Fibroblast of lung (primary cell): Measurements from ENCODE around the gene ABO. TPM values are rescaled to one million over a fixed set of nuclear protein-coding genes. Genes with fewer than 3 reads are reported as not detected.

Experiments used
- DNase-seq, 2 donors: peaks; one replicate each; pipeline versions ENCODE4 v3.0.0 to v3.0.0-alpha.2; 2010; ENCODE audit warnings: low read depth in 2 of 2
- H2AFZ ChIP-seq: 2 replicates; pipeline ENCODE4 v1.5.1; 2012; ENCODE audit warnings: low read length, control low read depth, inconsistent platforms
- H3K27ac ChIP-seq: 2 replicates; pipeline ENCODE4 v1.5.1; 2011; ENCODE audit warnings: low read length, control low read depth; ENCODE audit not compliant: insufficient read depth
- H3K27me3 ChIP-seq: 2 replicates; pipeline ENCODE4 v1.5.1; 2011; ENCODE audit warnings: mild to moderate bottlenecking, low read length; ENCODE audit not compliant: control insufficient read depth, insufficient read depth
- H3K36me3 ChIP-seq: 2 replicates; pipeline ENCODE4 v1.5.1; 2011; ENCODE audit warnings: low read length; ENCODE audit not compliant: control insufficient read depth, insufficient read depth
- H3K4me1 ChIP-seq: 2 replicates; pipeline ENCODE4 v1.5.1; 2011; ENCODE audit warnings: low read length; ENCODE audit not compliant: control insufficient read depth, insufficient read depth; ENCODE audit errors: extremely low read depth
- H3K4me2 ChIP-seq: 2 replicates; pipeline ENCODE4 v1.5.1; 2011; ENCODE audit warnings: low read length, control low read depth; ENCODE audit not compliant: insufficient read depth; ENCODE audit errors: extremely low read depth
- H3K4me3 ChIP-seq, 4 experiments: fragments of 200-600 bp in 1 of 4; sonication (generic) in 1 of 4; replicated peaks in 1 of 4; 2 replicates each; pipeline ENCODE4 v1.5.1; 2011 to 2016; ENCODE audit warnings: low read length in 4 of 4, low read depth in 3 of 4, mild to moderate bottlenecking in 3 of 4, control low read depth in 2 of 4, inconsistent platforms in 1 of 4, mixed read lengths in 1 of 4; ENCODE audit not compliant: insufficient read depth in 1 of 4; ENCODE audit errors: control extremely low read depth in 1 of 4
- H3K79me2 ChIP-seq: 2 replicates; pipeline ENCODE4 v1.5.1; 2012; ENCODE audit warnings: mild to moderate bottlenecking, low read length, inconsistent platforms; ENCODE audit not compliant: control insufficient read depth, insufficient read depth
- H3K9ac ChIP-seq: 2 replicates; pipeline ENCODE4 v1.5.1; 2011; ENCODE audit warnings: mild to moderate bottlenecking, low read length, control low read depth; ENCODE audit not compliant: insufficient read depth
- H3K9me3 ChIP-seq: 2 replicates; pipeline ENCODE4 v1.5.1; 2012; ENCODE audit warnings: low read depth, low read length; ENCODE audit not compliant: control insufficient read depth, insufficient read depth
- H4K20me1 ChIP-seq: 2 replicates; pipeline ENCODE4 v1.5.1; 2011; ENCODE audit warnings: low read length; ENCODE audit not compliant: control insufficient read depth, insufficient read depth; ENCODE audit errors: extremely low read depth
- EZH2 ChIP-seq: IDR thresholded peaks from 2 replicates; pipeline ENCODE4 v1.5.1; 2012; ENCODE audit warnings: low read length, control low read depth, mild to moderate bottlenecking; ENCODE audit errors: missing control alignments
- polyA plus RNA-seq, 2 donors: library from polyadenylated mRNA; depleted of rRNA in 1 of 2; stranded (reverse) in 1 of 2; unstranded in 1 of 2; fragments of >200 nt; gene quantifications; 2 replicates each; pipeline ENCODE4 v1.2.1, GENCODE V29; 2011 to 2012; ENCODE audit warnings: missing spikeins in 1 of 2
- total RNA-seq: library from RNA; depleted of rRNA; stranded (reverse); fragments of >200 nt; gene quantifications from 2 replicates; pipeline ENCODE4 v1.2.1, GENCODE V29; 2014
- TF ChIP-seq, protein P1 (sequence below), 2 donors: IDR thresholded peaks in 1 of 2; conservative IDR thresholded peaks in 1 of 2; 1 replicate in 1 of 2; 2 replicates in 1 of 2; pipeline ENCODE4 v1.5.1; 2011 to 2012; ENCODE audit warnings: low read length in 2 of 2, control low read depth in 1 of 2, inconsistent platforms in 1 of 2, low read depth in 1 of 2, mild to moderate bottlenecking in 1 of 2

Gene ABO
- total and polyA plus RNA-seq, 2 donors (not counting 1 experiment from before 2014, with no cell fraction given), result not detected

DNA sequence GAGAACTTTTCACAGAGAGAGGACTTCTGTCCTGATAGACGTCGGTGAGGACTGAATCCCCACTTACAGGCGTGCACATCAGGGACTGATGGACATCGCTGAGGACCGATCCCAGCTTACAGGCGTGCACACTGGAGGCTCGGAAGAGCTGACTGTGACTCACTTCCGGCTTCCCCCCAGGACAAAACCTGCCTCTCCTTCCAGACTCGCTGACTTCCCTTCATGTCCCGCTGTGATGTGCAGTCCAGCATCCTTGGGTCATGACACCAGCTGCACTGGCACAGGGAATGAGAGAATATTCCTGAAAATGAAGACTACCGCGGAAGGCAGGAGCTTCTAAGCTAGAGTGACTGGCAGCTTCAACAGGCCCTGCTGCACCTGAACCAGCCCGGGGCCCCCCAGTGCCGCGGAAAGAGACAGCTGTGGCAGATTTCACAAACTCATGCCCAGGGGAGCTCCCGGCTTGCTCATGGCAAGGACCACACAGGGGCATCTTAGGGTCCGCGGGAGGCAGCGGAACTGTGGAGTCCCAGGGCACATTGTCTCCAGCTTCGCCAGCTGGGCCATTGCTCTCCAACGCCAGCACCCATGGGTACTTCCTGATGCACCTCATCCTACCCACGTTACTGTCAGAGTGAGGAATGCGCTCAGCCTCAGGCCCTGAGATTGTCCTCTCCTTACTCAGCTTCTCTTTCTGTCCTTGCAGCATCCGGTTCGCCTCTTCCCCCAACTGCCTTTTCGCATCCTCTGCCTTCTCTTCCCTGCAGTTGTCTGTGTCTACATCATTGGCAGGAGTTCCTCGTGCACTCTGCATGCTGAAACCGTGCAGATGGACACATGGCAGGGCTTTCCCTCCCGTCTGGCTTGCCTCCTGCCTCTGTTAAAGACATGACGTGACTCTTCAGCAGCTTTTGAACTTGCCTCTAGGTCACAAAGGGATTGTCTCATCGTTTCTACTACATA, 31.5 kb upstream of the ABO start:
- no peaks in the 10 kb centered on the region for H3K27me3 ChIP-seq
- no peak for DNase-seq
- H3K36me3 ChIP-seq, result no peaks in the 10 kb centered on the region
- H3K27ac ChIP-seq, result no peak overlapping the region
- no peak overlapping the region for H3K9ac ChIP-seq
- no peaks in the 10 kb centered on the region for H4K20me1 ChIP-seq
- H3K9me3 ChIP-seq, result no peaks in the 10 kb centered on the region
- H3K4me1 ChIP-seq, result no peaks in the 10 kb centered on the region
- no peaks in the 10 kb centered on the region for H3K79me2 ChIP-seq
- H2AFZ ChIP-seq, result no peak overlapping the region
- H3K4me3 ChIP-seq, result no peak overlapping the region
- H3K4me2 ChIP-seq, result no peak overlapping the region
- no peak for TF ChIP-seq EZH2

DNA sequence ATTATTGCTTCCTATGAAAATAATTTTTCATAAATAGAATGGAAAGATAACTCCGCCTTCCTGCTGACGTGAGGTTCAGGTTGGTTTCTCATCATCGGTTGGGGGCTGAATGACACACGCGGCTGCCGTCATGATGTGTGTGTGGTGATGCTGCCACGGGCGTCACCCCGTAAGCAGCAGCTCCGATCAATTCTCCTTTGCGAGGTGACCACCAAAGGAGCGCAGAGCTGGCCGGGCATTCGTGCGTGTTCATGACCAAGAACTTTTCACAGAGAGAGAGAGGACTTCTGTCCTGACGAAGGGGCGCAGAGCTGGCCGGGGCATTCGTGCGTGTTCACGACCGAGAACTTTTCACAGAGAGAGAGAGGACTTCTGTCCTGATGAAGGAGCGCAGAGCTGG, 30.7 kb upstream of the ABO start:
- TF ChIP-seq, protein P1, sequence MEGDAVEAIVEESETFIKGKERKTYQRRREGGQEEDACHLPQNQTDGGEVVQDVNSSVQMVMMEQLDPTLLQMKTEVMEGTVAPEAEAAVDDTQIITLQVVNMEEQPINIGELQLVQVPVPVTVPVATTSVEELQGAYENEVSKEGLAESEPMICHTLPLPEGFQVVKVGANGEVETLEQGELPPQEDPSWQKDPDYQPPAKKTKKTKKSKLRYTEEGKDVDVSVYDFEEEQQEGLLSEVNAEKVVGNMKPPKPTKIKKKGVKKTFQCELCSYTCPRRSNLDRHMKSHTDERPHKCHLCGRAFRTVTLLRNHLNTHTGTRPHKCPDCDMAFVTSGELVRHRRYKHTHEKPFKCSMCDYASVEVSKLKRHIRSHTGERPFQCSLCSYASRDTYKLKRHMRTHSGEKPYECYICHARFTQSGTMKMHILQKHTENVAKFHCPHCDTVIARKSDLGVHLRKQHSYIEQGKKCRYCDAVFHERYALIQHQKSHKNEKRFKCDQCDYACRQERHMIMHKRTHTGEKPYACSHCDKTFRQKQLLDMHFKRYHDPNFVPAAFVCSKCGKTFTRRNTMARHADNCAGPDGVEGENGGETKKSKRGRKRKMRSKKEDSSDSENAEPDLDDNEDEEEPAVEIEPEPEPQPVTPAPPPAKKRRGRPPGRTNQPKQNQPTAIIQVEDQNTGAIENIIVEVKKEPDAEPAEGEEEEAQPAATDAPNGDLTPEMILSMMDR (conservative IDR thresholded peaks at IDR 0.05 in 1 of 2, IDR thresholded peaks at IDR 0.05 in 1 of 2; ENCODE audit: low read depth in 1 of 2, low read length in 2 of 2), result no peak
- no peak for TF ChIP-seq EZH2
- H3K4me3 ChIP-seq, result no peak overlapping the region
- H3K4me2 ChIP-seq, result no peak overlapping the region
- no peak overlapping the region for H2AFZ ChIP-seq
- H3K36me3 ChIP-seq, result no peaks in the 10 kb centered on the region
- no peak overlapping the region for H3K9ac ChIP-seq
- H3K4me1 ChIP-seq, result no peaks in the 10 kb centered on the region
- DNase-seq, result no peak
- H3K27me3 ChIP-seq, result no peaks in the 10 kb centered on the region
- no peaks in the 10 kb centered on the region for H4K20me1 ChIP-seq
- H3K9me3 ChIP-seq, result no peaks in the 10 kb centered on the region
- no peak overlapping the region for H3K27ac ChIP-seq
- no peaks in the 10 kb centered on the region for H3K79me2 ChIP-seq

DNA sequence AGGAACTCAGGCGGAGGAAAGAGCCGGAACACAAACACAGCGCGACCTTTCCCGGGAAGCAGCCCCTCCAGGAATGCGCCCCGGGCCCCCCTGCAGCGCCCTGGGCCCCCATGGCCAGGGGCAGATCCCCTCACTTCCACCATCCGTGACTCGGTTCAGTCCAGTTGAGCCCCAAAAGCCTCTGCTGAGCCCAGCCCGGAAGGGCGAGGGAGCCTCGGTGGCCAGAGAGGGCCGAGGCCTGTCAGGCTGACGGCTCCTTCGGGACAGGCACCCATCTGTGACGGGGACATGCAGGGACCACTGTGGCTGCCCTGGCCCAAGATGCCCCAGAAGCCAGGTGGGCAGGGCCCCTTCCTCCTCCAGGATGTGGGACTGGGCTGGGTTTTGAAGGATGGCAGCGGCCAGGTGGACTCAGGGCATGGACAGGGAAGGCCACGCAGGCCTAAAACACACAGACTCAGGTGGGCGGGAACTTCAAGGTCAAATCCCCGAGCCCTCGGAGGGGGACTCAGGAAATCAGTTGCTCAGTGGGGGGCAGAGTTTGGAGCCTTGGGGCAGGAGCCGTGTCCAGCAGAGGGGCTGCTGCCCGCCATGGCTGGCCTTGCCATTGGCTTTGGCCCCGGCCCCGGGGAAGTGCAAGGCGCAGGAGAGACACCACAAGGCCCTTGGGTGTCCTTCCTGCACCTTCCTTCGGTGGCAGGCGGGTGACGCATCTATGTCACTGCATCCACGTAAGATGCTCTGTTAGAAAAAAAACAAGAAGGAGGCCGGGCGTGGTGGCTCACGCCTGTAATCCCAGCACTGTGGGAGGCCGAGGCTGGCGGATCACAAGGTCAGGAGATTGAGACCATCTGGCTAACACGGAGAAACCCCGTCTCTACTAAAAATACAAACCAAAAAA, 29.7 kb upstream of the ABO start:
- Histone ChIP-seq H3K9me3 (no peaks in the 10 kb centered on the region), H2AFZ (no peak overlapping the region), H3K36me3 (no peaks in the 10 kb centered on the region), H3K4me3 (no peak overlapping the region), H4K20me1 (no peaks in the 10 kb centered on the region), H3K4me1 (no peaks in the 10 kb centered on the region), H3K4me2 (no peak overlapping the region), H3K79me2 (no peaks in the 10 kb centered on the region), H3K27me3 (no peaks in the 10 kb centered on the region), H3K9ac (no peak overlapping the region), H3K27ac (no peak overlapping the region)
- TF ChIP-seq, protein P1 (conservative IDR thresholded peaks at IDR 0.05 in 1 of 2, IDR thresholded peaks at IDR 0.05 in 1 of 2; ENCODE audit: low read depth in 1 of 2, low read length in 2 of 2), result no peak
- TF ChIP-seq EZH2, result no peak
- DNase-seq, result no peak
